Astrocyte of the hippocampus (primary cell): ENCODE results near the gene RPS6KA1.
"Not testable (repeated sequence)": the region's sequence is repeated elsewhere in the genome, so short reads cannot be mapped to it uniquely, and the experiment has no call there.

ENCODE experiments used
- DNase-seq: peaks from one replicate; pipeline ENCODE4 v3.0.0; 2011; ENCODE audit warnings: low read depth, low spot score

The RPS6KA1 gene

DNA sequence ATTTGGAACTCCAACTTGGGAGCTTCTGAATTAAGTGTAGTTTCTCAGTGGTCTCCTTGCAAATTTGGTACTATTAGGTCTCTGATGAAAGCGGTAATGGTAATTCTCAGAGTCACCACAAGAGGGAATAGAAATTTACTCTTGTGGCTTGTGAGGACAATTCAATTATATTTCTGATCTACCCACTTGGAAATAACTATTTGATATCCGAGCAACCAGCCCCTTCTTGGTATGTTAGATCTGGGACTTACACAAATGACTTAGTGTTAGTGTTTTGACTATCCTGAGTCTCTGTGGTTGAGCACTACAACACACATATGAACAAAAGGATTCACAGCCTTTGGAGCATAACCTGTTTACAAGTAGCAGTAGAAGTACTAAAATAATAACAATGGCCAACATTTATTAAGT lies 68.1 kb downstream of the RPS6KA1 start:
- DNase-seq = peak; percentile 69

DNA sequence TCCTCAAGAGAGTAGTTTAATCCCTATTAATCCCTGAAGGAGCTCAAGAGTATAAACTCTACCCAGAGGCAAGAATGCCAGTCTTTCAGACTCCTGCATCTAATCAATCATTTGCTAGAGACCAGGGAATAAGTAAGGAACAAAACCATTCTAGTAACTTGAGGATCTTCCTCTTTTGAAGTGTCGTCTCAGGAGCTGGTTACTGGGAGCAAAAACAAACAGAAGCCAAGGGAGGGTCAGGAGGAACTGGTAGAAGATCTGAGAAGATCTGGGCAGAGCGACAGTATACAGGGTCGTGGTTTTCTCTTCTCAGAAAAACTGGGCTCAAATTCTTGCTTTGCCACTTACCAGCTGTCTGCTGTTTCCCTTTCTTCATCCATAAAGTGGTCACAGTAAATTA lies 69.3 kb downstream of the RPS6KA1 start:
- no peak for DNase-seq

DNA sequence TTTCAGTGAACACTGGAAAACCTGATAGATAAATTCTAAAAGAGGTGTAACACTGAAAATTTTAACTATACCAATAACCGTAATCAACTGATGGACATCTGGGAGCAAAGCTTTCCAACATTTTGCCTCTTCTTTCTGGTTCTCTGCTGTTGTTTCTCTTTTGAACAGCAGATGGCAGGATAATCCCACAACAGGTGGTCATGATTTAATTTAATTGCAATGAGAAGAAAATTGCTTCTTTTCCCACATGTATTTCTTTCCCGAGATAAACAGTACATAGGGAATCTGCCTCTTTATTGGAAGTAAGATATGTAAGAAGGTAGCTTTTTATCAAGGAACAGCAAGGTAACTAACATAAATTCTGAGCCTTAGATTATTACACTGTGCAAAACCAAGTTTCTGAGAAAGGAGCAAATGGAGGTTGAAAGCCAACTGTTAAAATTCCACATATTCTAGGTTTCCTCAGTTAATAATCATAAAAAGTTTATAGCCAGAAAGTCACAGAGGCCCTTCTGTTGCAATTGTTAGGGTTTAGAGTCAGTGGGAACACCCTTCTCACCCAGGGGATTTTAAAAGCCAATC lies 72.9 kb downstream of the RPS6KA1 start:
- peak; percentile 80 for DNase-seq

DNA sequence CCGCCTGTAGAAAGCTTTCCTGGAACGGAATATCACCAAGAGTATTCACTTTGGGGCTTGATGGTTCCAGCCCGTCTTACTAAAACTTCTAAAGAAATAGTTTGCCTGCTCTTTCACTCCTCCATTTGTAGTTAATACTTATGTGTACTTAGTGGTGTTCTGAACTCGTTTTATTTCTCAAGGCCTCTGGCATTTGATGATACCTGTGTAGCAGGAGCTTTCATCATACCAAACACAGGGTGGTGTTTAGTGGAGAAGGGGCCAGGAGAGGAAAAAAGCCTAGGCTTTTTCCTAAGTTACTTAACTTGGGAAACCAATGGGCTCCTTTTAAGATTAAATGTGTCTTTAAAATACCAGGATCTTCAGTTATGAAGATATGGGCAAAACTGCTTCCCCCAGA lies 74.3 kb downstream of the RPS6KA1 start:
- DNase-seq = no peak

DNA sequence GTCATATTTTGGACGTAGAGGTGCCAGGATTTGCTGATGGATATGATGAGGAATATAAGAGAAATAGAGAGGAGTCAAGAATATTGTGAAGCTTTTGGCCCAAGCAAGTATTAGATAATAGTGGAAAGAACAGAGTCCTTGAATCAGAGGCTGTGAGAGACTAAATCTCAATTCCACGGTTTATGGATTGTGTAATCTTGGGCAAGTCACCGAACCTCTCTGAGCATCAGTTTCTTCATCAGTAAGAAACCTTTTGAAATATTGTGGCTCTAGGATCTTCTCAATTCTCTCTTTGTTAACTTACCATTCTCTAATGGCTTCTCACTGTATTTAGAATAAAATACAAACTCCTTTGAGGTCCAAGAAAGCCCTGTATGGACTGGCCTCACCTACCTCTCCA lies 77.6 kb downstream of the RPS6KA1 start:
- DNase-seq = no peak

DNA sequence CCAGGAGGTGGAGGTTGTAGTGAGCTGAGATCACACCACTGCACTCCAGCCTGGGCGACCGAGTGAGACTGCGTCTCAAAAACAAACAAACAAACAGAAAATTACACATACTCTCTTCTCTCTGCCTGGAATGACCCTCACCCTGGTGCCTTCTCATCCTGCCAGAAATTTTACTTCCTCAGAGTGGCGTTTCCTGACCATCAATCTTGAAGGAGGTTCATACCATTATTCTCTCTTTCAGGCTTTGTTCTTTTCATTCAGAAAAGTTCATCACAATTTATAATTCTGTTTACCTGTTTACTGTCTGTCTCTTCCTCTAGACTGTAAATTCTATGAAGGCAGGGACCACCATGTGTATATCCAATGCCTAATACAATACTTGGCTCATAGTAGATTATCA lies 79.3 kb downstream of the RPS6KA1 start:
- no peak for DNase-seq

DNA sequence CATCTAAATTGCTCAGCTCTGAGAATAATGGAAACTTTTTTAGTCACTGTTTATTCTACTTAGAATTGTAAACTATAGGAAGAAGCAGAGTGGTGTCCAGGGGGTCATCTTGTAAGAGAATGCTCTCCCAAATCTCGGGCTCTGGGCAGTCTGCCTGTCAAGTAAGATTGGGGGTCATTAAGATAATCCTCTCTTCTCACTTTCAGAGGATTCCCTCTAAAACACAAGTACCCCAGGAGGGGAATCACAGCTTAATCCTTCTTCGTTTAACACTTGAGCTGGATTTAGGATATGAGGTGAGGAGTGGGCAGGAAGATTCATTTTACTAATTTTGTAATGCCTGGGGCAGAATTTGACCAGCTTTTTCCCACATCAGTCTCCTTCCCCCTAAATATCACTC lies 81.2 kb downstream of the RPS6KA1 start:
- DNase-seq = no peak

DNA sequence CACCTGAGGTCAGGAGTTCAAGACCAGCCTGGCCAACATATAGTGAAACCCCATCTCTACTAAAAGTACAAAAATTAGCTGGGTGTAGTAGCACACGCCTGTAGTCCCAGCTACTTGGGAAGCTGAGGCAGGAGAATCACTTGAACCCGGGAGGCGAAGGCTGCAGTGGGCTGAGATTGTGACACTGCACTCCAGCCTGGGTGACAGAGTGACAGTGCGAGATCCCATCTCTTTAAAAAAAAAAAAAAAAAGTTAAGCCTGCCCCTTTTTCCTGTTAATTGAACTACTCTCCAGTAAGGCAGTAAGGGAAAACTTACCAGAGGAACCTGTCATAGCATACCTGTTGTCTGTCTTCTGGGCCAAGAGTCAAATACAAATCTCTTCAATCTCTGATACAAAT lies 83.1 kb downstream of the RPS6KA1 start:
- not testable (repeated sequence) for DNase-seq

DNA sequence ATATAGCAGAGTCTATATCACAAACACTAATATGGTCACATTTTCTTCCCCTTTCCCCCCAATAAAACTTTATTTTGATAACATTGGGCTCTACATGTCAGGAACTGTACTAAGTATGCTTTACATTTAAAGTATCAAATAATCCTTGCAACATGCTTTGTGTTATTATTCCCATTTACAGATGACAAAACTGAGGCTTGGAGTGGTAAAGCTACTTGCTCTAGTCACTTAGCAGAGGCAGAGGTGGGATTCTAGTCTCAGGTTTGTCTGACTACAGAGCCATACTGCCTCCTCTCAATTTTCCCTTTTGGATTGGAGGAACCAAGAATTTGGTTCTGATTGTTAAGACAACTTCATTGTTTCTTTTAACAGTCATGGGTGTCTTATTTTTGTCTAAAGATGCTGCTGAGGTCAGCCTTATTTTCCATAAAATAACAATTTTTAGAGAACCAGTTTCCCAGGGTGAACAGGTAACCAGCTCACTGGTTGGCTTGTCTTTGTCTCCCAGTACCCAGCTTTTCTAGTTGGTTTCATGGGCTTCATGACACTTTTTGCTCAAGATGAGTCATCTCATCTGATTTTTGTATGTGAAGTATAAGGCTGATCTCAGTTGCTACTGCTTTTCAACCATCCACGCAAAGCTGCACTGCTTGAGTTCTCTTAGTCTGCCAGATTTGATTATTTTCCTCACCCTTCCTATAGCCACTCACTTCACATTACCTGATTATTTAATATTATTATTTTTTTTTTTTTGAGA lies 85.3 kb downstream of the RPS6KA1 start:
- DNase-seq = no peak

DNA sequence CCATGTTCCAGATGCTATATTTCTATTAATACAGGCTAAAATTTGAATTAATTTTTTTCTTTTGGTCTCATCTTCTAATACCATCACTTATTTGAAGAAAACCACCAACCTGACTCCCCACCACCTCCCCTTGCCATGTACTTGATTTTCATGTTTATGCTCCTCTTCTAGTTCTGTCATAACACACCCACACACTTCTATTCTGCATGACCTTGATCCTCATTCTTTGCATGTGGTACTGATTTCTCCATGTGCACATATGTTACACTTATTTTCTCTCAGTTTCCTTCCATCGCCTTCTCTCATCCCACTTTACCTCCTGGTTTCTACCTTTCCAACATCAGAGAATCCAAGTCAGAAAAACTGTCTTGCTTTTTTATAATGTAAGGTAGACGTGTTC lies 87.3 kb downstream of the RPS6KA1 start:
- no peak for DNase-seq

DNA sequence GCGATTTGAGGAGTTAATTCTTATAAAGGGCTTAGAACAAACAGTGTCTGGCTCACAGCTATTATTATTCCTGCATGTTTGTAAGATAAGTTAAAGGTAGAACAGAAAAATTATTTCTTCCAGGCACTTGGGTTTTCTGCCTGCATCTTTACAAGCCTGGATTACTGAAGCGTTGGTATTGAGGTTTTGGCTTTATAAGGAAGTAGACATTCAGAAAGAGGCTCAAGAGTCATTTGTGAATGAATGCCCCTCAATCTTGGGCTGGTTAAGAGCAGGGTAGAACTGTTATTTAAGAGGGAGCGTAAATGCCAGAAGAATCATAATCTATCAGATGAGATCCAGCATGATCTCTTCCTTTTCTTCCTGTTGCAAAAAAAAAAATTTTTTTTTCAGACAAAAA lies 89.0 kb downstream of the RPS6KA1 start:
- DNase-seq = peak; percentile 32
